ENCODE measurements around the gene ZBTB17.
"Not testable (repeated sequence)": the region's sequence is repeated elsewhere in the genome, so short reads cannot be mapped to it uniquely, and the experiment has no call there.

The ZBTB17 gene

DNA sequence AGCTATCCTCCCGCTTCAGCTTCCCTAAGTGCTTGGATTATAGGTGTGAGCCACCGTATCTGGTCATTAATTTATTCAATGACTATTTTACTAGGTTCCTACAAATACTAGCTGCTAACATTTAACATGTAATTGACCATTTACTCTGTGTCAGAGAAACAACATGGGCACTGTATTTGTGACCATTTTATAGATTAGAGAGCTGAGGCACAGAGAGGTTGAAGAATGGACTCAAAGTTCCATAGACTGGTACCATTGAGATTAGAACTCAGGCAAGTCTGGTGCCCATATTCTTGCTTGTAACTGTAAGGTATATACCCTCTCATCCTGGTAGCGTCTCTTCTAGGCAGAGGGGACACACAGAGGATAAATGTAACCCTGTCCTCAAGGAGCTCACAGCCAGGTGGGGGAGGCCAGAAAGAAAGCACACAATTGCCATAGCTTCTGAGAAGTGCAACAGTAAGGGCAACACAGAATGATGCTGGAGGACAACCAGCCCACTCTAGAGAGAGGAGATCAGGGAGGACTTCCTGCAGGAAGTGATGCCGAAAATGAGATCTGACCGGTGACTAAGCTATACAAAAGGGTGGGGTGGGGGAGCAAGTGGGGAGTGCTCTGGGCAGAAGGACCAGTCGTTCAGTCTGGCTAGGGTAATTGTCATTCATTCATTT is 31.9 kb upstream of the ZBTB17 start:
- Mint-ChIP-seq H3K36me3 (ENCODE audit: low read depth) (no peaks in the 10 kb centered on the region), H3K27me3 (ENCODE audit: low read depth, poor library complexity) (peaks cover 14% of the 10 kb centered on the region), H3K27ac (no peak overlapping the region), H3K4me3 (no peak overlapping the region), H3K4me1 (peaks cover 11% of the 10 kb centered on the region), H3K9me3 (no peaks in the 10 kb centered on the region)
- no peak for DNase-seq
- TF ChIP-seq, protein P1, sequence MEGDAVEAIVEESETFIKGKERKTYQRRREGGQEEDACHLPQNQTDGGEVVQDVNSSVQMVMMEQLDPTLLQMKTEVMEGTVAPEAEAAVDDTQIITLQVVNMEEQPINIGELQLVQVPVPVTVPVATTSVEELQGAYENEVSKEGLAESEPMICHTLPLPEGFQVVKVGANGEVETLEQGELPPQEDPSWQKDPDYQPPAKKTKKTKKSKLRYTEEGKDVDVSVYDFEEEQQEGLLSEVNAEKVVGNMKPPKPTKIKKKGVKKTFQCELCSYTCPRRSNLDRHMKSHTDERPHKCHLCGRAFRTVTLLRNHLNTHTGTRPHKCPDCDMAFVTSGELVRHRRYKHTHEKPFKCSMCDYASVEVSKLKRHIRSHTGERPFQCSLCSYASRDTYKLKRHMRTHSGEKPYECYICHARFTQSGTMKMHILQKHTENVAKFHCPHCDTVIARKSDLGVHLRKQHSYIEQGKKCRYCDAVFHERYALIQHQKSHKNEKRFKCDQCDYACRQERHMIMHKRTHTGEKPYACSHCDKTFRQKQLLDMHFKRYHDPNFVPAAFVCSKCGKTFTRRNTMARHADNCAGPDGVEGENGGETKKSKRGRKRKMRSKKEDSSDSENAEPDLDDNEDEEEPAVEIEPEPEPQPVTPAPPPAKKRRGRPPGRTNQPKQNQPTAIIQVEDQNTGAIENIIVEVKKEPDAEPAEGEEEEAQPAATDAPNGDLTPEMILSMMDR (IDR thresholded peaks at IDR 0.05), result no peak

DNA sequence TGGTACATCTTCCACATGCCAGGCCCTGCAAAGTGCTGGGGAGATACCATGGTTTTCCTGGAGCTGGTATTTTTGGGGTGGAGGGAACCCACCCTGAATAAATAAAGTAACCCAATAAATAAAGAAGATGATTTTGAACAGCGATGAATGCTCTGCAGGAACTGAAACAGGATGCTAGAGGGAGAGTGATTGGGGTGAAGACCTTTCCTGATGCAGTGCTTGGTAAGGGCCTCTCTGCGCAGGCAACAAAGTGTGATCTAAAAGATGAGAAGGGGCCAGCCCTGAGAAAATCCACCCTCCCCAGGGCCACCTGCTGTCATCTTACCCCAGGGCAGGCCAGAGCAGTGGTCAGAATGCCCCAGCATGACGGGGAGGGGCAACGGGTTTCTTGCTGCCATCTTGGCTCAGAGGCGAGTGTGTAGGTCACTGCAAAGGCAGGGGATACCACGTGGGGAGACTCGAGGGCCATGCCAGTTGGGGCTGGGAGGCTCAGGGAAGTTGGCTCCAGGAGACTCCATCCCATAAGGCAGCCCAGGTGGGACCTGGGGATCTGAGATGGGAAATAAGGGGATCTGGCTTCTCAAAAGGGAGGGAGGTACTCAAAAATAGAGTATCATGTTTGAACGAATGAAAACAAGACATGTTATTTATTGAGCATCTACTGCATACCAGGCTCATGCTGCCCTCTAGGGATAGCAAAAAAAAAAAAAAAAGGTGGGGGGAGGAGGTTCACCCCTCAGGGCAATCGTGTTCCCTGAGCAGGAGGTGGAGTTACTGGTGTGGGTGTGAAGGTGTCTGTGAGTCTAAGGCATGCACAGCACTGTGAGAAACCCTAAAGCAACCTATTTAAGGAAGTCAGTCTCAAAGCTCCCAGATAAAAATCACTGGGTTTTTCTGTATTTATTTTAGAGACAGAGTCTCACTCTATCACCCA is 30.9 kb upstream of the ZBTB17 start:
- H3K27me3 Mint-ChIP-seq (ENCODE audit: low read depth, poor library complexity), result peaks cover 9% of the 10 kb centered on the region

DNA sequence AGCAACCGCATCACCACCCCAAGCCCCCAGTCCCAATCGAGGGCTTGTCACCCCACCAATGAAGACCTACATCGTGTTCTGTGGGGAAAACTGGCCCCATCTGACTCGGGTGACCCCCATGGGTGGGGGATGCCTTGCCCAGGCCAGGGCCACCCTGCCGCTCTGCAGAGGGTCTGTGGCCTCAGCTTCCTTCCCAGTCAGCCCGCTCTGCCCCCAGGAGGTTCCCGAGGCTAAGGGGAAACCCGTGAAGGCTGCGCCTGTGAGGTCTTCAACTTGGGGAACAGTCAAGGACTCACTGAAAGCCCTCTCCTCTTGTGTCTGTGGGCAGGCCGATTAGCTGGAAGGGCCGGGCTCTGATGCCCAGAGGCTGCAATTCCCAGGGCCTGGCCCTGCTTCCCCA is 30.1 kb upstream of the ZBTB17 start:
- Mint-ChIP-seq H3K36me3 (ENCODE audit: low read depth) (no peaks in the 10 kb centered on the region), H3K27me3 (ENCODE audit: low read depth, poor library complexity) (peaks cover 7% of the 10 kb centered on the region), H3K27ac (no peak overlapping the region), H3K9me3 (no peaks in the 10 kb centered on the region), H3K4me1 (peaks cover 11% of the 10 kb centered on the region), H3K4me3 (no peak overlapping the region)
- TF ChIP-seq, protein P1 (IDR thresholded peaks at IDR 0.05), result no peak
- DNase-seq, result no peak

More for the DNA sequence above, 30.9 kb upstream of the ZBTB17 start:
- peaks cover 11% of the 10 kb centered on the region for H3K4me1 Mint-ChIP-seq
- H3K36me3 Mint-ChIP-seq (ENCODE audit: low read depth), result no peaks in the 10 kb centered on the region
- no peak overlapping the region for H3K4me3 Mint-ChIP-seq
- TF ChIP-seq, protein P1 (IDR thresholded peaks at IDR 0.05), result no peak
- H3K27ac Mint-ChIP-seq, result no peak overlapping the region
- no peaks in the 10 kb centered on the region for H3K9me3 Mint-ChIP-seq
- DNase-seq, result no peak

DNA sequence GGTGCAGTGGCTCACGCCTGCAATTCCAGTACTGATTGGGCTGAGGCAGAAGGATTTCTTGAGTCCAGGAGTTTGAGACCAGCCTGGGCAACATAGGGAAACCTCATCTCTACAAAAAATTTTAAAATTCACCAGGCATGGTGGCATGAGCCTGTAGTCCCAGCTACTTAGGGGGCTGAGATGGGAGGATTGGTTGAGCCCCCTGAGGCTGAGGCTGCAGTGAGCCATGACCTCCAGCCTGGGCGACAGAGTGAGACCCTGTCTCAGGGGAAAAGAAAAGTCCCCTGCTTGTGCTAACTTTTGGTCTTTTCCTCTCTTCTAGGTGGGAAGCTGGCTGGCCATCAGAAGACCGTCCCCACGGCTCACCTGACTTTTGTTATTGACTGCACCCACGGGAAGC is 29.7 kb upstream of the ZBTB17 start:
- Mint-ChIP-seq H3K36me3 (ENCODE audit: low read depth) (no peaks in the 10 kb centered on the region), H3K9me3 (no peaks in the 10 kb centered on the region), H3K4me3 (no peak overlapping the region), H3K27ac (no peak overlapping the region), H3K4me1 (peaks cover 11% of the 10 kb centered on the region), H3K27me3 (ENCODE audit: low read depth, poor library complexity) (peaks cover 8% of the 10 kb centered on the region)
- TF ChIP-seq, protein P1 (IDR thresholded peaks at IDR 0.05), result no peak
- DNase-seq, result no peak

DNA sequence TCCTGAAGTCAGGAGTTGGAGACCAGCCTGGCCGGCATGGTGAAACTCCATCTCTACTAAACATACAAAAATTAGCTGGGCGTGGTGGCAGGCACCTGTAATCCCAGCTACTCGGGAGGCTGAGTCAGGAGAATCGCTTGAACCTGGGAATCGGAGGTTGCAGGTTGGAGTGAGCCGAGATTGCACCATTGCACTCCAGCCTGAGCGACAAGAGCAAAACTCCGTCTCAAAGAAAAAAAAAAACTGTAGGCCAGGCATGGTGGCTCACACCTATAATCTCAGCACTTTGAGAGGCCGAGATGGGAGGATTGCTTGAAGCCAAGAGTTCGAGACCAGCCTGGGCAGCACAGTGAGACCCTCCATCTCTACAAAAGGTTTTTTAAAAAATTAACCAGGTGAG is 25.4 kb upstream of the ZBTB17 start:
- not testable (repeated sequence) for H3K27ac Mint-ChIP-seq; H3K27me3 Mint-ChIP-seq (ENCODE audit: low read depth, poor library complexity); DNase-seq; H3K4me3 Mint-ChIP-seq; H3K36me3 Mint-ChIP-seq (ENCODE audit: low read depth); H3K9me3 Mint-ChIP-seq; H3K4me1 Mint-ChIP-seq

DNA sequence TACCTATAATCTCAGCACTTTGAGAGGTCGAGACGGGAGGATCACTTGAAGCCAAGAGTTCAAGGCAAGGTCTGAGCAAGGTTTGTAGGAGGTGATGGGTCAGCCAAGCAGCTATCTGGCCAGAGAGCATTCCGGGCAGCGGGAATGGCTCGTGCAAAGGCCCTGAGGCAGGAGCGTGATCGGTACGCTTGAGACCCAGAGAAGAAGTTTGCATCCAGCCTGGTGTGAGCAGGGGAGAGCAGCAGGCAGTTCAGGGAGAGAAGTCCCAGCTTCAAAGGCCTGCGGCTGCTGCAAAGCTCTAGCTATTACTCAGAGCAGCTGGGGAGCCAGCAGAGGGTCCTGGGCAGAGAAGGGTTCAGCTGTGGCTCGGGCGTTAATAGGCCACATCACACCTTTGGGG is 23.0 kb upstream of the ZBTB17 start:
- peaks cover 3% of the 10 kb centered on the region for H3K27me3 Mint-ChIP-seq (ENCODE audit: low read depth, poor library complexity)
- H3K36me3 Mint-ChIP-seq (ENCODE audit: low read depth), result no peaks in the 10 kb centered on the region
- no peak overlapping the region for H3K27ac Mint-ChIP-seq
- DNase-seq, result no peak
- no peak overlapping the region for H3K4me3 Mint-ChIP-seq
- peaks cover 2% of the 10 kb centered on the region for H3K4me1 Mint-ChIP-seq
- TF ChIP-seq, protein P1 (IDR thresholded peaks at IDR 0.05), result no peak
- H3K9me3 Mint-ChIP-seq, result no peaks in the 10 kb centered on the region

All from nephron progenitor cell (in vitro differentiated cells).